ENCODE measurements around the gene AGPAT4.

DNA sequence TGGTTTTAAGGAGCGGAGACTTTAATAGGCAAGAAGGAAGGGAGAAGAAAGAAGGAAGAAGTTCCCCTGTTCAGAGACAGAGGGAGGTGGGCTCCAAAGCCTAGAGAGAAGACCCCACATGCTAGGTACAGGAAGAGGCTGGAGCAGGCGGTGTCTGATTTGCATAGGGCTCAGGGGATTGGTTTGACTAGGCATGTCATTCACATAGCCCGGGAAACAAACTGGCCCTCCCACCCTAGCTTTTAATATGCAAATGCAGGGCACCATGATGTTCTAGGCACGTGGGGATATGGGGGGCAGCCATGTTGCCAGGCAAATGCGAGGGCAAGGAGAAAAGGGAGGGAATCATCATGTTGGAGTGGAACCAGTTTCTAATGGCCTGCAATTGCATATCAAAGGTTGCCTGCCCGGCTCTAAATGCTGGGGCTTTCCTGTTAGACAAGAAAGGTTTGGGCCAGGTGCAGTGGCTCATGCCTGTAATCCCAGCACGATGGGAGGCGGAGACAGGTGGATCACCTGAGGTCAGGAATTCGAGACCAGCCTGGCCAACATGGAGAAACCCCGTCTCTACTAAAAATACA lies 34.3 kb upstream of the AGPAT4 start:
- TF ChIP-seq BHLHE40 (IDR thresholded peaks at IDR 0.05; ENCODE audit: low read depth, low read length) (no peak), CEBPB (IDR thresholded peaks at IDR 0.05; ENCODE audit: low read depth, low read length) (no peak), CTCF (conservative IDR thresholded peaks at IDR 0.05; ENCODE audit: low read depth, low read length) (no peak), MAFK (IDR thresholded peaks at IDR 0.05; ENCODE audit: low read depth, low read length) (no peak), RCOR1 (IDR thresholded peaks at IDR 0.05; ENCODE audit: insufficient replicate concordance, low read length) (no peak), SMC3 (IDR thresholded peaks at IDR 0.05; ENCODE audit: low read depth, low read length) (no peak), POLR2A (IDR thresholded peaks at IDR 0.05; ENCODE audit: low read depth, low read length) (no peak), MXI1 (IDR thresholded peaks at IDR 0.05; ENCODE audit: borderline replicate concordance, low read depth, low read length) (no peak)
